RWPE1 (cell line): ENCODE measurements around the gene SCP2D1.

Experiments
- CTCF ChIA-PET: fragments of 350-600 bp; sonication (Branson Sonifier 250); formaldehyde crosslinking; extraction: SDS; loops from one replicate; lab custom pipeline; 2021; lab: Yijun Ruan, JAX
- POLR2A ChIA-PET: fragments of 400-600 bp; formaldehyde crosslinking; extraction: SDS; loops from one replicate; lab custom pipeline; 2020; ENCODE audit warnings: antibody characterized with exemption; ENCODE audit not compliant: low non-redundant PET; lab: Yijun Ruan, JAX
- DNase-seq: peaks from one replicate; pipeline ENCODE4 v3.0.0; 2012; ENCODE audit warnings: low spot score
- H3K27ac ChIP-seq: fragments of 450-650 bp; 2 replicates; pipeline ENCODE4 v1.5.1; 2017
- CTCF ChIP-seq: fragments of 450-650 bp; conservative IDR thresholded peaks from 2 replicates; pipeline ENCODE4 v1.5.1; 2017; ENCODE audit warnings: low read depth, mild to moderate bottlenecking

The SCP2D1 gene

GRCh38 chr20:18845017-18845416 lies 31.4 kb downstream of the SCP2D1 start:
- H3K27ac ChIP-seq = no peak overlapping the region
- DNase-seq = no peak
- TF ChIP-seq CTCF = no peak
- CTCF ChIA-PET = no interaction called here
- POLR2A ChIA-PET = no interaction called here

- ChIA-PET CTCF (no interaction called here), POLR2A (no interaction called here)
- no peak for TF ChIP-seq CTCF
- DNase-seq = no peak
- no peak overlapping the region for H3K27ac ChIP-seq
Observed at GRCh38 chr20:18847226-18847755, 33.7 kb downstream of the SCP2D1 start.

- no peak for DNase-seq
- TF ChIP-seq CTCF = no peak
- ChIA-PET POLR2A (interaction anchor here (0.6 kb wide), 1 partner anchor 139 kb away, joined by 3 read pairs; no protein-coding TSS in a partner anchor), CTCF (no interaction called here)
- H3K27ac ChIP-seq = no peak overlapping the region
Observed at GRCh38 chr20:18849131-18849530, 35.5 kb downstream of the SCP2D1 start.

GRCh38 chr20:18851629-18852028 lies 38.0 kb downstream of the SCP2D1 start:
- no peak overlapping the region for H3K27ac ChIP-seq
- no peak for DNase-seq
- ChIA-PET POLR2A (no interaction called here), CTCF (no interaction called here)
- TF ChIP-seq CTCF = no peak

GRCh38 chr20:18852318-18852717 lies 38.7 kb downstream of the SCP2D1 start:
- no peak for TF ChIP-seq CTCF
- ChIA-PET CTCF (interaction anchor here (0.6 kb wide), 1 partner anchor 786 kb away, joined by 3 read pairs; no protein-coding TSS in a partner anchor), POLR2A (no interaction called here)
- no peak for DNase-seq
- no peak overlapping the region for H3K27ac ChIP-seq

- no peak overlapping the region for H3K27ac ChIP-seq
- DNase-seq = no peak
- ChIA-PET CTCF (interaction anchor here (0.8 kb wide), 1 partner anchor 12 kb away, joined by 6 read pairs; no protein-coding TSS in a partner anchor), POLR2A (no interaction called here)
- no peak for TF ChIP-seq CTCF
Observed at GRCh38 chr20:18853216-18853615, 39.6 kb downstream of the SCP2D1 start.
